Measurements from ENCODE around the gene KIRREL3.

GRCh38 chr11:127023991-127024390 lies 23.4 kb upstream of the KIRREL3 start:
- TF ChIP-seq CTCF (IDR thresholded peaks at IDR 0.05), result no peak
- no peak for TF ChIP-seq POLR2A (IDR thresholded peaks at IDR 0.05)

Data from esophagus squamous epithelium (tissue), 4 donors.